ENCODE data around the gene NAALADL2.
"Not testable (repeated sequence)": the region's sequence is repeated elsewhere in the genome, so short reads cannot be mapped to it uniquely, and the experiment has no call there.

Gene NAALADL2

DNA sequence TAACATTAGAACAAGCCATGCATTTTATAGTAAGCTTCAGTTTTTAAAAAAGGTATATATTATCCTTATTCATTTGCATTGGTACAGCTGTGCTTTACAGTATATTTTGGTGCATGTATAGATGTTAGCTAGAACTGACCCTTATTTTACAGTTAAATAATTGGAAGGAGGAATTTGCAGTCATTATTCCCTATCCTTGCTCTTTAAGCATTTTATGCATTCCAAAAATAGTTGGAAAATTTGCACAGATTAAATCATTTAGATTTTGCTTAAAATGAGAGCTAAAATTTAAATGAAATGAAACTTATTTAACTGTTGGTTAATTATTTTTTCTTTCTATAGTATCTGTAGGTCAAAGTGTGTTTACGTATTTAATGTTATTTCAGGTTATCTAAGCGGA, 667.1 kb downstream of the NAALADL2 start:
- no peak for DNase-seq

DNA sequence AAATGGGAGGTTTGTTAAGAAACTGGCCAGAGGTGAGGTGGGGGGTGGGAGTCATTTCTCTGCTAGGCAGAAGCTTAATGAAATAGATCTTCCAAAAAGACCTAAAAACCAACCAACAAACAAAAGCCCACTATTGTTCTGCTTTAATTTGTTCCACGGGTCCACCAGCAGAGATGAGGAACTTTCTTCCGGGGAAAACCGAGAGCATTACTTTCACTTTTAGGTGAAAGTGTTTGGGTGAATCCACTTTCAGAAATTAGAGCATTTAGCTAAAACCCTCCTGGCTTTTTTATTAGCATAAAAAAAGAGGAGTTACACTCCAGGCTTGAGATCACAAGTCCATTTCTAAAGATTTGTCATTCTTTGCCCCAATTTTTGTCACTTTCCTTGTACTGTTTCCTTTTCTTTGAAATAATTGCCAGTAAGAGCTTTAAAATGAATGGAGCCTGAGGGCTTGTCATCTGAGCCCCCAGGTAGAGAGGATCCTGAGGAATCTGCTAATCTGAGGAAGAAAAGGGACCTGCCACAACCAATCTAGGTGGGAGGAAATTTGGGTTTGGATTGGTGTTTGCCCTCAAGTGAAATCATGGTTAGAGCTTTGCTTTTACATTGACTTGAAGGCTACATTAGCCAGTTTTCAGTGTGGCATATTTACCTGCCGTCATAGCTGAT, 667.6 kb downstream of the NAALADL2 start:
- DNase-seq, result no peak

DNA sequence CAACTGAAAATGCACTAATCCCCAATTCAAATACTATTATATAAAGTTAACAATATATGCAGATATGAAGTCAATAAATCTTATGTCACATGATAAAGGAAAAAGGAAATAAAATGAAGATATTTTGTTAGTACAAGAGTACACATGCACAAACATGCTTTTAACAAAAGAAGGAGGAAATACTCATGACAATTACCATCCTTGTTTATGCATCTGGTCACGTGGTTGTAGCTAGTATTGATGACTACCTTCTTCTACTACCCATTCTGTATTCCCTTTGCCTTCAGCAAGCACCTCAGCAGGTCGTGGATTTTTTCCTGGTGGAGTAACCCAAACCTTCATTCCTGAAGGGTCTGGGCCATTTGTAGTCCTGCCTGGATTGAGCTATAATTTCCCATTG, 669.6 kb downstream of the NAALADL2 start:
- DNase-seq, result not testable (repeated sequence)

DNA sequence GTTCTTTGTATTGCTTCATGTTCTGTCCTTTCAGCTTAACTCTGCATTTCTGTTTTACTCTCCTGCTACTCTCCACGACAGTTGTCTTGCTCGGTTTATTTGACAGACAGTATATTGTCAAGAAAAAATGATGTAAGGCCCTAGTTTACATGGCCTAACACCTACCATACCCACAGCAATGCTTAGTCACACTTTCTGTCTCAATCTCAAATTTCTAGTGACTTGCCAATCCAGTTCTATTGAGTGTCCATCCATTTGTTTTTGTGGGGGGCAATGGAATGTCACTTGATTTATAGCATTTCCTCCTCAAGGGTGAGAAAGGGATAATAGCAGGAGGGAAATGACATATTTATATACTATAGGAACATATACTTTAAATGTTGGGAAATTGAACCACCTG, 676.2 kb downstream of the NAALADL2 start:
- DNase-seq, result no peak

DNA sequence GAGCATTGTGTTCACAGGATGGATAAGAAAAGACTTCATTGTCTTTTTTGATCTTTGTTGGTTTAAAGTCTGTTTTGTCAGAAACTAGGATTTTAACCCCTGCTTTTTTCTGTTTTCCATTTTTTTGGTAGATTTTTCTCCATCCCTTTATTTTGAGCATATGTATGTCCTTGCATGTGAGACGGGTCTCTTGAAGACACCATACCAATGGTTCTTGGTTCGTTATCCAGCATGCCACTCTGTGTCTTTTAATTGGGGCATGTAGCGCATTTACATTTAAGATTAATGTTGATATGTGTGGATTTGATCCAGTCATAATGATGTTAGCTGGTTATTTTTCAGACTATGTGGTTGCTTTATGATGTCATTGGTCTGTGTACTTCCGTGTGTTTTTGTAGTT, 687.0 kb downstream of the NAALADL2 start:
- DNase-seq, result no peak

DNA sequence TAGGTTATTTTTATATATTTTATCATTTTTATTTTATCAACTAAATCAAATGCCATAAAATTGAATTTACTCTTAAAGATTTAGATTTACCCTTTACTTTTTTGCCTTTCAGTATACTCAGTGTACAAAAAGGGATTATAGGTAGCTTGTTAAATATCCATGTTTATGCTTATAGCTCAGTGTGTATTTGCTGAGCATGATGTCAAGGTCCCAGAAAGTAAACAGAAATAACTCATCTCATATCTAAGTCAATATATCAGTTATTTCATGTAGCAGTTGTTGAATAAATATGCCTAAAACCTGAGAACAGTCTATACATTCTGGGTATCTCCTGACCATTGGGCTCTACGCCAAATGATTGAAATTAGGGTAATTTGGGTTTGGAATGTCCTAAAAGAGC, 693.8 kb downstream of the NAALADL2 start:
- no peak for DNase-seq

DNA sequence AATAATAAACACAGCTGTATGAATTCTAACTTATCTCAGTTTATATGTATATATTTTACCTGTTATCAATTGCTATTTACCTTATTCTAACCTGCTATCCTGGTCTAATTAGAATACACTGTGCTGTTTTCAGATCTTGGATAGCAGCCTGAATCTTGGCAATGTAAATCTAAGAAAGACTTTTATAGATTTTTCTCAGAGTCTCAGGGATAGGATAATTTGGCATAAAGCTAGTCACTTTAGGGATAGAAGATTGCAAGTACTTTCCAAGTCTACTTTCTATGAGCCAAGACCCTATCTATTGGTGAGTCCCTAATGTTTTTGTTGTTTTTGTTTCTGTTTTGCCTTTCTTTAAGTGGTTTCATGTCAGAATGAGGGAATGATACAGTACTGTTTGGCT, 695.7 kb downstream of the NAALADL2 start:
- no peak for DNase-seq

DNA sequence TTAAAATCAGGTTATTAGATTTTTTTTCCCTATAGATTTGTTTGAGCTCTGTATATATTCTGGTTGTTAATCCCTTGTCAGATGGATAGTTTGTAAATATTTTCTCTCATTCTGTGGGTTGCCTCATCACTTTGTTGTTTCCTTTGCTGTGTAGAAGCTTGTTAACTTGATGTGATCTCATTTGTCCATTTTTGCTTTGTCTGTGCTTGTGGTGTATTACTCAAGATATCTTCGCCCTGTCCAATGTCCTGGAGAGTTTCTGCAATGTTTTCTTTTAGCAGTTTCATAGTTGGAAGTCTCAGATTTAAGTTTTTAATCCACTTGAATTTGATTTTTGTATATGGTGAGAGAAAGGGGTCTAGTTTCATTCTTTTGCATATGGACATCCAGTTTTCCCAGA, 699.1 kb downstream of the NAALADL2 start:
- DNase-seq, result no peak

DNA sequence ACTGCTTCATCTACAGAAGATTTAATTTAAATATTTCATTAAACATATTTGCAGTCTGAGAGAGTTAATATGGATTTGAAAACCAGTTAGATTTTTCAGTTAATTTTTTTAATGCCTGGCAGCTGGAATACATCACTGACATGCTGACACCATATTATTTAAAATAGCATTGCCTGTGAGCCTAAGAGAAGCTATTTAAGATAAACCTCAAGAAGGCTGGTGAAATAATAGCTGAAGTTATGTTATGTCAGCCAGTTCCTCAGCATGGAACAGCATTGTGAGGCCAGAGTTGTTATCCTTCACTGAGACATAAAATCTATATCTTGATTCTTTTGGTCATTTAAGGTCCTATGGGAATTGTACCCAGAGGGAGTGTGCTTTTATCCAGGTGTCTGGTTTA, 705.2 kb downstream of the NAALADL2 start:
- no peak for DNase-seq

DNA sequence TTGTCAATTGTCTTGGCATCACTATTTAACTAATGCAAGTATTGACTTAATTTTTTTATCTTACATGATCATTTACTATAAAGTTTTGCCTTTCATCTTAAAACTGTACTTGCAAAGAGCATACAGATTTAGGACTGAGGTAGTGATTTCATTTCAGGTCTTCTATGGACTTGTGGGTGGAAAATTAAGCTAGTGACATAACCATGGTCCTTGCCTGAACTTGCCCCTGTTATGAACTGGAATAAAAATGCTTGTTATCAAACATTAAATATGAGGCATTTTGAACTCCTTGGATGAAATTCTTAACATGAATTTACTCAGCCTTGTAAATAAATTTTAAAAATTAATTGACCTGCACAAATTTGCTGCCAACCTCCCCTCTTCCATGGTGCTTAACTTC, 712.0 kb downstream of the NAALADL2 start:
- DNase-seq, result no peak

DNA sequence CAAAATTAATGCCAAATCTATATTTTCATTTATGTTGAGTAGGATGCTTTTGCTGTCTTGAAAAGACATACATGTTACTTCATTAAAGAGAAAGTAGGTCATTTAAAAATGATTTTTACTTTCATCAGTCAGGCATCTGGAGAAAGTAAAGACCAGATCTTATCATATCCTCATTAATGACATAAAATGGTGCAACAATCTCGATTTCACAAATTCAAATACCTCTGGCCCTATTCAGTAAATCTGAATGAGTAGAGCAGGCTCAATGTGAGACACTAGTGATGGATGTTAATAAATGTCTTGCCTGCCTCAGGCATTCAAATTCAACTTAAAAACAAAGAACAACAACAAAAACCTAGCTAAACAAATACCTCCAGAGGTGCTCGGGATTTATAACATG, 714.1 kb downstream of the NAALADL2 start:
- no peak for DNase-seq

DNA sequence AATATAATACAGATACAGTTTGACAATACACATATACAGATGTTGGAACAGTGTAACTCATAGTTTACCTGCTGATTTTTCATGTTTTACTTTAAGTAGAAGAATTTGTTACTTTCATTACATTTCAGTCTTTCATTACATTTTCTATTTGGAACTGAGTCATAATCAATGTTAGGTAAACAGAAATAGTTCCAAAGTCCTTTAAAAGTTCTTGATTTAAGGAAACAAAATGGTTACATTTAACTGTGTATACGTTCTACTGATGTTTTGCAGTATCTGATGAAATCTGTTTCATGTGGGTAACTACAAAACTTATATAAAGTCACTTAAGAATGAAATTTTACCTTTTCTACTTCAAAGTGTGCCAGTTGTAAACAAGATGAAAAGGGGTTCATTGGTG, 721.2 kb downstream of the NAALADL2 start:
- no peak for DNase-seq

DNA sequence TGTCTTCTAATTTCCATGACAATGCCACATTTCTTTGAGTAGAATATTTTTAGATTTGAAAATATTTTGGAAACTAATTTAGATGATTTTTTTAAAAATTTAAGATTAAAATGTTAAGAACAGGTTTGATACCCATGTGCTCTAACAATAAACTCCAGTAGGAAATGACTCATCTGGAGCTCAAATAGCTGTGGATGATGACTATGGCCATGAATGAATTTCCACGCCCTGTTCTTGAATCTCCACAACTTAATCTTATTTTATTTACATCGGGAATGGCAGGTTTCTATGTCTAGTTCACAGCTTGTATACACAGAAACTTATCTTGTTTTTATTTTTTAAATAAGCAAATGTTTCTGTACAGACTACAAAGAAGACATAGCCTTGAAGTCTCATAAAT, 726.8 kb downstream of the NAALADL2 start:
- no peak for DNase-seq

DNA sequence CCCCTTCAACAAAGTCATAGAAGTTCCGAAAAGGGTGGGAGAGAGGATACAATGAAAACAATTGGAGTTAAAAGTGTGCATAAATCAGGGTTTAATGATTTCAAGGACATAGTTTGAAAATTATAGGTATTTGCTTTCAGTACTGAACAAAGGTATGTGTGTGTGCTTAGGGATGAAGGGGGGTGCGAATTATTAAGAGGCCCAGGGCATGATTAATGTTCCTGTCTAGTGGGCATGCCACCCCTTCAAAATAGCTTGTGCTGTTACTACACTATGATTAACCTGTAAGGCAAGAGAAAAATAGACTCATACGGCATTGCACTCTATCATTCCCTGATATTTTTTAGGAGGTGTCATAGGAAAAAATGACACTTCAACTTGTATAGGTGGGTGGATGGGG, 731.6 kb downstream of the NAALADL2 start:
- no peak for DNase-seq

DNA sequence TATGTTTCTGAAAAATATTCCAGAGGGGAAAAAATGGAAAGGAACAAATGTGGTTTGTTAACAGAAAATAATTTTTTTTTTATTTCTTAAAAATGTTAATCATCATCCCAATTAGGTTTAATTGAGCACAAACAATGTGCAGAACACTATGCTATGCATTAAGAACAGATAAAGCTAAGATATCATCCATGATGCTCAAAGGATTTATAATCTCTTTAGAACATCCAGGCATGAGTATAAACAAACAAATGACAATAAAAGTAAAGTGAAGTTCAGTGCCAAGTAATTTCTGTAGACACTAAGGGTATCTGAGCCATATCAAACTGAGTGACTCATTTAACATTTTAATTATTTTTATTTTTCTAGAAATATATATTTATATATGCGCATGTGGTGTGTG, 732.2 kb downstream of the NAALADL2 start:
- no peak for DNase-seq

DNA sequence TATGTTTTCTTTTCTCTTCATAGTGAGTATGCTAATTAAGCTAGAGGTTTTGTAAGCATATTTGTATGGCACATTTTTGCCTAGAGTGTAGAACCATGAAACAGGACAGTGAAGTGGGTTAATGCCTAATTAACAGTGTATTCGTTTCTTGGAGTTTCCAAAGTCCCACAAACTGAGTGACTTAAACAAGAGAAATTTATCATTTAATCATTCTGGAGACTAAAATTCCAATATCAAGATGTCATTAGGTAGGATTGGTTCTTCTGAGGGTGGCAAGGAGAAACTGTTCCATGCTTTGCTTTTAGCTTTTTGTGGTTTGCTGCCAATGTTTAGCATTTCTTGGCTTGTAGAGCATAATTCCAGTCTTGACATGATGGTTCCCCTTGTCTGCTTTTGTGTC, 734.2 kb downstream of the NAALADL2 start:
- DNase-seq, result no peak

DNA sequence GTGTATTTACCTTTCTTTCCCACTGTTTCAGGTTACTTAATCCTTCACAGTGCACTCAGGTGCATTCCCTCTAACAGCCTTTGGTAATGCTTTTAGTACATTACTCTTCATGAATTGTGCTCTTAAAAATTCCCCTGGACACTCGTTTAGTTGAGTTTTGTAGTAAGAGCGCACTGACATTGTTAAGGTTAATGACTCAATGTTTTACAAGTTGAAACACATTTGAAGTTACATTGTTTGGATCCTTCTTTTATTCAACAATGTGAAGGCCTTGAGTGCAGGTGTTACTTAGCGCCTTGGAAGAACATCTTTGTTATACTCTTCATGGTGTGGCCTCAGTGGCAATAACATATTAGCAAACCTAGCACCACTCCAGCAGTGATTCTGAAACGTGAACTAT, 739.6 kb downstream of the NAALADL2 start:
- DNase-seq, result no peak

DNA sequence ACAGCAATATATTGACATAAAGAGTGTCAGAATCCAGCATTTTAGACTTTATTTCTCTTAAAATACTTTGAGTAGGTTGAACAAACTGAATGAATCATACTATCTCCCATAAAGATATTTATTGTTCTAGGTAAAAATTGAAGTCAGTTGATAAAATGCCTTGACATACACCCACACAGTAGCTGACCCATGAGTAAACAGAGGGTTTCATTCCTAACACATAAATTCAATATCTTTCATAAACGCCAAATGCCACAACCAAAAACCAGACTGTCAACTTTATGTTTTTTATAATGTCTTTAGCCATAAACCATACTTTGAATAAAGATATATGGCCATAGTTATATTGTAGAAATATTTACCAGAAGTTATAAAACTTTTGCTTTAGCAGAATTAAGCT, 742.4 kb downstream of the NAALADL2 start:
- DNase-seq, result no peak

DNA sequence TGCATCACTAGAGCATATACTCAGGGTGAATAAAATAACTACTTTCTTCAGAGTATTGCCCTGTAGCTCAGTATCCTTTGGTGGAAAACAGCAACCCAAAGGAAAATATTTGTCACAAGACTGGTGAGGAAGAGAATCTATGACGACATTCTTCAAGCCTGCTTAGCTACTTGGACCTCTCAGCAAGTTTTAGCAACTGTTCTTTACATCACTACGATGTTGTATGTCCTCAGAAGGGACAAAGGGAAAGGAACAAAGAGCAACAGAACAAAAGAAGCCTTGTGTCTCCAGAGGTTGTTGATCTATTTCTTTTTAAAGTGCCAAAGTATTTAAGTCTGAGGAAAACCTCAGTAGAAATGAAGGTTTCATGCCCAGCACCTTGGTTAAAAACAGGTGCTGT, 746.7 kb downstream of the NAALADL2 start:
- DNase-seq, result no peak

DNA sequence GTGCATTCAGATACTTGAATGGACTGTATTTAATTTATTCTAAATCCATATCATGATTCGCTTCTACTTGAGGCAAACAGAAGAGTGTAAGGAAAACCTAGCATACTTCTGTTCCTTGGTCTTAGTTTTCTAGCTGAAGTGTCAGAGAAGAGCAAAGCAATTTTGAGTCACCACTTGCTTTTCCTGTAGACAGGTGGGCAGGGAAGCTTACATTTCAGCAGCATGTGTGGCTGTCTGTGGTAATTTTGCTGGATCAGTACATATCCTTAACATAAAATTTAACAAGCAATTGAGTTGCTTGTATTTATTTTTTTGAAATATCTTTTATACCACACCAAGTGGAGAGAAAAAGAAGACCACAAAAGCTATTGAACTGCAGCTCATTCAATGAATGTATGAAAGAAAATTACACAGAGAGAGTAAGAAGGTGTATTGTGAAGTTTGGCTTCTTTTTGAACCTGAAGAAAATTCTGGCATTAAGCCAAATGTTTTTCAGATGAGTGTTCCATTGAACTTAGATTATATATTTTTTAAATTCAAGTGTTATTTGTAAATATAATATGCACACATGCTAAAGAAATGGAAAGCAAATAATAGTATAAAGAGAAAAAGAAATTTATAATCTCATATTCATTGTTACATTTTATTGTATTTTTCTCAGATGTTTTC, 747.6 kb downstream of the NAALADL2 start:
- DNase-seq, result peak; percentile 2 to 13

DNA sequence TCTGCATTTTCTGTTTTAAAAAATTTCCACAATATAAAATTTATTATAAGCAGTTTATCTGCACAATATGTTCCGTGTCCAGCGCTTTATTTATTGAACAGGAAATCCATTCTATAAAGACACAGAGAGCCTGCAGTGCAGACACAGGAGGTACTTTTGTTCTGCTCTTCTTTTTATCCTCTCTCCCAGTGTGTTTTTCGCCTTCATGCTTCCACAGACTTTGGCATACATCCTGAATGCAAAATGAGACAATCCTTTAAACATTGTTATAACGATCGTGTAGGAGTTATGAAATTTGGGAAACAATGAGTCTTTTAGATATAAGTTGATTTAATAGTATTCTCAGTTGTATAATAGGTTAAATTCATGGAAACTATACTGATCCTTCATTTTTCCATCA, 749.2 kb downstream of the NAALADL2 start:
- peak; percentile 9 to 14 for DNase-seq

DNA sequence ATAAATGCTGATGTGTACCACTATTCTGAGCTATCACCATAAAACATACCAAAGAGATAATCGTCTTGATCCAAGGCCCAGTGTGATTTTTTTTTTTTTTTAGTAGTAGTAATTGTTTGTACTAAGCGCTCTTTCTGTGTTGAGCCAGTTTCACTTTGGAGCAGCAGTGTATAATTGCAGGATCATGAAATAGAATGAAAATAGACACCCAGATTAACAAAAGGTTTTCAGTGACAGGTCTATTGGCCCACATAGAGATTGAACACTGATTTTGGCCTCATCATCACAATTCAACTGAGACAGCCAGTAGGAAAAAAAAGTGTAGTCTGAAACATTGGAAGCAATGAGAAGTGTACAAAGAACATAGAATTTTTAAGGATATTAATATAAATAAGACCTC, 749.8 kb downstream of the NAALADL2 start:
- peak in 1 of 2 experiments; percentile 20 for DNase-seq

DNA sequence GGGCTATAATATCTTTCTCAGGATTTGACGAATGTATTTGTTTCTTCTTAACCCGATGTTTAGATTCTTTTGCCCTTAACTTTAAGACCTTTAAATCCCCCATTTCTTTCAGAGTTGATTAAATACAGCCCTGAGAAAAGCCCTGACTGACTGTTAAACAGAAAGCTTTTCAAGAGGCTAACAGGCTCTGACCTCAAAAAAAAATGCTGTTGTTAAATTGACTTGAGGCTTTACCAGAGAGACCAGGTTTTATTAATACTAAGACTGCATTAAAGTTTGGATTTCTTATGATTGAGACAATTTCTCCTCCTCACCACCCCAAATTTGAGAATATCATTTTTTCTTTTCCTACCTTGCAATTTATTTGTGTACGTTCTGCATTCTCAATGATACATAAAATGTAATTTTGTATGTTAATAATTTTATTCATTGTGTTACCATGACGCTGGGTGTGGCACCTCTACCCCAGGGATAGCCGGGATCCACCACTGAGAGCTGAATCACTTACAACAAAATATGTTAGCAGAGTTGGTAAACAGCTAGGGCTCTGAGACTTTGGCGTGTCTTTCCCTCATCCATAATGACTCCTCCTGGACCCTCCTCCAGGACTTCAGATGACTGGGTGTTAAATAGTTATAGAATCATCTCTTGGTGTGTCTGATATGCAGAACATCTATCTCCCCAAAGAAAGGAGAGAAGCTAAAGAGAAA, 753.5 kb downstream of the NAALADL2 start:
- DNase-seq, result no peak

DNA sequence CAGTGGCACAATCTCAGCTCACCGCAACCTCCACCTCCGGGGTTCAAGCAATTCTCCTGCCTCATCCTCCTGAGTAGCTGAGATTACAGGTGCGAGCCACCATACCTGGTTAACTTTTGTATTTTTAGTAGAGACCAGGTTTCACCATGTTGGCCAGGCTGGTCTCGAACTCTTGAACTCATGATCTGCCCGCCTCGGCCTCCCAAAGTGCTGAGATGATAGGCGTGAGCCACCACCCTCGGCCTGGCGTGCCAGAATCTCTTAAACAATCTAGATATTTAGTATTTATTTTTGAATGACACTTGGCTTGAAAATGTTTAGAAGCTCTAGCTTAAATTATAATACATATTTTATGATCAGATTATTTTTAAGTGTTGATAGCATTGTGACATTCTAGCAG, 755.0 kb downstream of the NAALADL2 start:
- not testable (repeated sequence) for DNase-seq
